Measurements from ENCODE around the gene MYO1B. TPM values are rescaled to one million over a fixed set of nuclear protein-coding genes. Genes with fewer than 3 reads are reported as not detected.

The MYO1B gene
- total and polyA plus RNA-seq, 8 donors: 28.6 to 102 (median 54.7) TPM

DNA sequence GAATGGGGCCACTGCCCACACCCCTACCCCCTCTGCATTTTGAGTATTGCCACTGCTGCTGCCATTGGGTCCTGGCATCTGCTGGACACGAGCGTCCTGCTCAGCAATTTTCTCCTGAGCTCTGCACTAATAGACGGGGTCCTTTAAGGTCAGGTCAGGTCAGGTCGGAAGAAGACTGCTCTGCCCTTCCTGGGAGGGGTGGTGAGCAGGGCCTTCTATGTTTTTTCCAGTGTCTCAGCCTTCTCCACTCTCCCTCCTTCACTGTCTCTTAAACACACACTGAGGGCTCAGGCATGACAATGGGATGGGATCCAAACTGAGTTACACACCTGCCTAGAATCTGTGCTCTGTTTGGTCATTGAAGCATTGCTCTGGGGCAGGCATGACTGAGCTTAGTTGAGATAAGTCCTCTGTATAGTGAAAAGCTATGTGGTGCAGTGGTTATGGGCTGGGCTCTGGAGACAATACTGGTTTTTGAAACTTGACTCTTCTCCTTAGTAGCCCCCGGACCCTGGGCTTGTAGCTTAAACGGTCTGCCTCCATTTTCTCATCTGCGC lies 10.6 kb downstream of the MYO1B start:
- ATAC-seq (peak; percentile 22 to 70 (median 36)), DNase-seq (no peak), FAIRE-seq (no peak)
- H3K9me3 ChIP-seq: no peaks in the 10 kb centered on the region
- peaks cover 2 to 38% (median 9%) of the 10 kb centered on the region in 3 donors for H3K4me1 ChIP-seq
- no peak overlapping the region for H3K4me3 ChIP-seq
- WGBS, 2 donors: 74 to 75% methylated on average over 7 of the region's 7 CpGs
- TF ChIP-seq, protein P1, sequence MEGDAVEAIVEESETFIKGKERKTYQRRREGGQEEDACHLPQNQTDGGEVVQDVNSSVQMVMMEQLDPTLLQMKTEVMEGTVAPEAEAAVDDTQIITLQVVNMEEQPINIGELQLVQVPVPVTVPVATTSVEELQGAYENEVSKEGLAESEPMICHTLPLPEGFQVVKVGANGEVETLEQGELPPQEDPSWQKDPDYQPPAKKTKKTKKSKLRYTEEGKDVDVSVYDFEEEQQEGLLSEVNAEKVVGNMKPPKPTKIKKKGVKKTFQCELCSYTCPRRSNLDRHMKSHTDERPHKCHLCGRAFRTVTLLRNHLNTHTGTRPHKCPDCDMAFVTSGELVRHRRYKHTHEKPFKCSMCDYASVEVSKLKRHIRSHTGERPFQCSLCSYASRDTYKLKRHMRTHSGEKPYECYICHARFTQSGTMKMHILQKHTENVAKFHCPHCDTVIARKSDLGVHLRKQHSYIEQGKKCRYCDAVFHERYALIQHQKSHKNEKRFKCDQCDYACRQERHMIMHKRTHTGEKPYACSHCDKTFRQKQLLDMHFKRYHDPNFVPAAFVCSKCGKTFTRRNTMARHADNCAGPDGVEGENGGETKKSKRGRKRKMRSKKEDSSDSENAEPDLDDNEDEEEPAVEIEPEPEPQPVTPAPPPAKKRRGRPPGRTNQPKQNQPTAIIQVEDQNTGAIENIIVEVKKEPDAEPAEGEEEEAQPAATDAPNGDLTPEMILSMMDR (IDR thresholded peaks at IDR 0.05): no peak
- no peaks in the 10 kb centered on the region for H3K36me3 ChIP-seq
- no peaks in the 10 kb centered on the region for H3K27me3 ChIP-seq
- no peak overlapping the region for H3K27ac ChIP-seq
- intact Hi-C loops (cut with DNase I): loop anchor here in 1 of 3 donors (10.0 kb wide), 1 partner anchor 109 kb away; no protein-coding TSS in a partner anchor

DNA sequence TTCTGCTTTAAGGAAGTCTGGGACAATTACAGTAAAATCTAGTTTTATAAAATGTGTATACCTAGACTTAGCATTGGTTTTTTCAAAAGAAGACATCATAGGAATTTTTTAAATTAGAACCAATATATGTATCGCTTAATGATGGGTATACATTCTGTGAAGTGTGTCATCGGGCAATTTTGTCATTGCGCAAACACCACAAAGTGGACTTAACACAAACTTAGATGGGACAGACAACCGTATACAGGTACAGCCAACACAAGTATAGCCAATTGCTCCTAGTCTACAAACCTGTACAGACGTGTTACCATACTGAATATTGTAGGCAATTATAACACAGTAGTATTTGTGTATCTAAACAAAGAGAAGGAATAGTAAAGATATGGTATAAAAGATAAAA lies 12.7 kb downstream of the MYO1B start:
- 90 to 92% methylated on average over 5 of the region's 5 CpGs for WGBS, 2 donors
- FAIRE-seq (no peak), DNase-seq (no peak), ATAC-seq (no peak)
- TF ChIP-seq, protein P1 (IDR thresholded peaks at IDR 0.05): no peak
- Histone ChIP-seq H3K27me3 (no peaks in the 10 kb centered on the region), H3K27ac (no peak overlapping the region), H3K36me3 (no peaks in the 10 kb centered on the region), H3K4me3 (no peak overlapping the region), H3K9me3 (no peaks in the 10 kb centered on the region), H3K4me1 (peaks cover 22 to 39% (median 23%) of the 10 kb centered on the region in 3 donors)
- intact Hi-C loops (cut with DNase I): loop anchor here in 1 of 3 donors (10.0 kb wide), 1 partner anchor 107 kb away; no protein-coding TSS in a partner anchor

DNA sequence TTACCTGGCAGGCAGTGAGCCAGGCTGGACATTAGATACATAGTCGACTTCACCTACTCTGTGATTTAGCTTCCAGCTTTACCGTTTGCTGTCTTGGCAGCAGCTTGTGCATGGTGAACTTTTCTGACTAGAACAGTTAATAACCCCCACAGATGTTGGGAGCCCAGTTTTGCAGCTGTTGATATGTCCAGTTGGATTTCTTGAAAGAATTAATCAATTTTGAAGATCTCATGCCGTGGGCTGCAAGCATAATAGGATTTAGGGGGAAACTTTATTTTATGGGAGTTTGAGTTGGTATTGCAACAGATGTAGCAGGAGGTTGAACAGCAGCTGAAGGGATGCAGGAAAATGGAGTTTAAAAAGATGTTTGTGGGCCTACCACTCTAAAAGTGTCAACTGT lies 13.8 kb downstream of the MYO1B start:
- TF ChIP-seq, protein P1 (IDR thresholded peaks at IDR 0.05): no peak
- Histone ChIP-seq H3K4me3 (no peak overlapping the region), H3K36me3 (no peaks in the 10 kb centered on the region), H3K27me3 (no peaks in the 10 kb centered on the region), H3K9me3 (no peaks in the 10 kb centered on the region), H3K27ac (no peak overlapping the region), H3K4me1 (peaks cover 27 to 50% (median 28%) of the 10 kb centered on the region in 3 donors)
- intact Hi-C loops (cut with DNase I): loop anchor here in 1 of 3 donors (10.0 kb wide), 1 partner anchor 106 kb away; no protein-coding TSS in a partner anchor
- no peak for DNase-seq
- 40 to 43% methylated on average over 3 of the region's 3 CpGs for WGBS, 2 donors
- FAIRE-seq: no peak
- no peak for ATAC-seq

DNA sequence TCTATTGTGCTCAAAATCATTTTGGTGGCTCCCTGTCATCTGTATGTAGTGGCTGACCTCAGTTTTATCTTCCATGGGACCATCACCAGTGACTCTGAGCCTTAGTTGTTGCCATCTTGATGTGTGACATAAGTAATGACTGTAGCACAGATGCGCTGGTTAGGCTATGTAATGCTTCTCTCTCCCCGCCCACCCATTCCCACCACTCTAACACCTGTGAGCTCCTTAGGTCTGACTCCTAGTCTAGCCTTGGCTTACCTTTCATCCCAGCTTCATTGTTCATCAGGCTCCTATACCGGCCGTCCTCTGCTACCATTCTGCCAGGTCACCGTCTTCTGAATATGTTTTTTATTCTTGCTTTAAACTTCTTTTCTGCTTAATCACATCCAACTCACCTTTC lies 17.2 kb downstream of the MYO1B start:
- intact Hi-C loops (cut with DNase I): no loop called here
- 79 to 86% methylated on average over 5 of the region's 5 CpGs for WGBS, 2 donors
- Histone ChIP-seq H3K9me3 (no peaks in the 10 kb centered on the region), H3K4me3 (no peak overlapping the region), H3K27me3 (no peaks in the 10 kb centered on the region), H3K4me1 (peaks cover 37 to 55% (median 41%) of the 10 kb centered on the region in 3 donors), H3K27ac (peak overlapping the region in 2 of 4 donors; percentile 43 to 61), H3K36me3 (no peaks in the 10 kb centered on the region)
- DNase-seq: no peak
- TF ChIP-seq, protein P1 (IDR thresholded peaks at IDR 0.05): no peak
- no peak for FAIRE-seq
- peak in 3 of 4 donors; percentile 6 to 21 (median 10) for ATAC-seq

DNA sequence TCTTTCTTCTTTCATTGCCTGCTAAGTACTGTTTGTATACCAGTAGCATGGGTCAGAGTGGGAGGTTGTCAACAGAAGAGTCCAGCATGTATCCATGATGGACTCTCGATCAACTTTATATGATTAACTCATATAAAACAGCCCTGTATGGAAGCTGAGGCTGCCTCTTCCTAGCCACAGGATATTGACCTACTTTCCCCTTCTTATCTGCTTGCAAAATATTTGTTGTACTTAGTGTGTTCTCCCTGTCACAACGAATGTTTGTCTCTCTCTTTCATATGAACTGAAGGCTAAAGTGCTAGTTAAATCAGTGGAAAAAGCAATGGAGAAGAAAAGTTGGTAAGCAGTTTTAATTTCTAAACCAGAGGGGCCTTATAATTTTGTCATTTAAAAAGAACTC lies 17.8 kb downstream of the MYO1B start:
- no peak for FAIRE-seq
- Histone ChIP-seq H3K4me1 (peaks cover 37 to 50% (median 41%) of the 10 kb centered on the region in 3 donors), H3K27me3 (no peaks in the 10 kb centered on the region), H3K36me3 (no peaks in the 10 kb centered on the region), H3K27ac (peak overlapping the region in 2 of 4 donors; percentile 43 to 61), H3K4me3 (peak overlapping the region in 2 of 4 donors; percentile 0 to 31), H3K9me3 (no peaks in the 10 kb centered on the region)
- DNase-seq: no peak
- TF ChIP-seq, protein P1 (IDR thresholded peaks at IDR 0.05): no peak
- intact Hi-C loops (cut with DNase I): no loop called here
- 5% methylated on average over 2 of the region's 2 CpGs for WGBS, 2 donors
- peak; percentile 71 to 91 (median 81) for ATAC-seq
